ENCODE measurements around the gene CAMKK1. TPM values are rescaled to one million over a fixed set of nuclear protein-coding genes. Genes with fewer than 3 reads are reported as not detected.

The CAMKK1 gene
- total and polyA plus RNA-seq, 9 of the 15 experiments (the other 6 are each of a cell fraction or from before 2014, with no cell fraction given): 0.34 to 7.5 (median 4.9) TPM

DNA sequence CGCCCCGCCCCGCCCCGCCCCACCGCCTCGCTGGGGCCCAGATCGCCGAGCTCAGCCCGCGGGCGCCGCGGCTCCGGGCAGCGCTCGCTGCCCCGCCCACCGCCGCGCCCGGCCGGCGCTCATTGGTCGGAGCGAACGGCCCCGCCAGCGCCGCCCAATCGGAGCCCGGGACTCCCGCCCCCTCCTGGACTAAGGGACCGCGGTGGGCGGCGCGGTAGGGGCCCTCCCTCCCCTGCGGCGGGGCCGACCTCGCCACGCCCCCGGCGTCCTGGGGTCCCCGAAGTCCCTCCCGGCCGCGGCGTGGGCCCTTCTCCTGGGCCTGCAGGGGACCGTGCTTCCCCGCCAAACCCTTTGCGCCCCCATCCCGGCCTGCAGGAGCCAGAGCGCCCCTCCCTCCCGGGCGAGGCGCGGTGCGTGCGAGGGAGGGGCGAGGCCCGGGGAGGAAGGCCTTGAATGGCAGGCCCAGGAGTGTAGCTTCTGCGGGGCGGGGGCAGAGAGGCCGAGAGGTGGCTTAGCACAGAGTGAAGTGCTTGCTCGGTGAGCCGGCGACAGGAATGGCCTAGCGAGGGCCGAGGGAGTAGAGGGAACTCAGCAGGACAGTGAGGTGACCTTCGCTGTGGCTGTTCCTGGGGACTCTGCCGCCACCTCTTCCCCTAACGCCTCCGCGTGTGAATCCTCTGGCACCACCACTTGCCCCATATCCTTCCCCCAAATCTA lies at the start of gene CAMKK1 (continued):
- TF ChIP-seq, protein P1, sequence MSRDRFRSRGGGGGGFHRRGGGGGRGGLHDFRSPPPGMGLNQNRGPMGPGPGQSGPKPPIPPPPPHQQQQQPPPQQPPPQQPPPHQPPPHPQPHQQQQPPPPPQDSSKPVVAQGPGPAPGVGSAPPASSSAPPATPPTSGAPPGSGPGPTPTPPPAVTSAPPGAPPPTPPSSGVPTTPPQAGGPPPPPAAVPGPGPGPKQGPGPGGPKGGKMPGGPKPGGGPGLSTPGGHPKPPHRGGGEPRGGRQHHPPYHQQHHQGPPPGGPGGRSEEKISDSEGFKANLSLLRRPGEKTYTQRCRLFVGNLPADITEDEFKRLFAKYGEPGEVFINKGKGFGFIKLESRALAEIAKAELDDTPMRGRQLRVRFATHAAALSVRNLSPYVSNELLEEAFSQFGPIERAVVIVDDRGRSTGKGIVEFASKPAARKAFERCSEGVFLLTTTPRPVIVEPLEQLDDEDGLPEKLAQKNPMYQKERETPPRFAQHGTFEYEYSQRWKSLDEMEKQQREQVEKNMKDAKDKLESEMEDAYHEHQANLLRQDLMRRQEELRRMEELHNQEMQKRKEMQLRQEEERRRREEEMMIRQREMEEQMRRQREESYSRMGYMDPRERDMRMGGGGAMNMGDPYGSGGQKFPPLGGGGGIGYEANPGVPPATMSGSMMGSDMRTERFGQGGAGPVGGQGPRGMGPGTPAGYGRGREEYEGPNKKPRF (IDR thresholded peaks at IDR 0.05; ENCODE audit: low read depth, low read length): no peak
- TF ChIP-seq NR4A1 (CRISPR knock-in tag; IDR thresholded peaks at IDR 0.05) (no peak), NR4A1 (tag; IDR thresholded peaks at IDR 0.05) (no peak), FOXA1 (IDR thresholded peaks at IDR 0.05; ENCODE audit: borderline replicate concordance) (no peak), HMGN3 (IDR thresholded peaks at IDR 0.05; ENCODE audit: borderline replicate concordance, extremely low read depth, insufficient read length, low read depth, low read length) (peak; percentile 63), ARHGAP35 (IDR thresholded peaks at IDR 0.05; ENCODE audit: partially characterized antibody) (no peak), ZNF121 (CRISPR knock-in tag; conservative IDR thresholded peaks at IDR 0.05) (no peak), HLTF (IDR thresholded peaks at IDR 0.05) (no peak), SRF (CRISPR knock-in tag; IDR thresholded peaks at IDR 0.05) (peak in 1 of 2 experiments; percentile 69; a peak in 2 of 4 replicates), ELF4 (CRISPR knock-in tag; IDR thresholded peaks at IDR 0.05) (no peak), HNRNPK (IDR thresholded peaks at IDR 0.05; ENCODE audit: low read depth, low read length, poor library complexity, severe bottlenecking) (no peak), SUPT5H (IDR thresholded peaks at IDR 0.05) (peak; percentile 72), CBX8 (IDR thresholded peaks at IDR 0.05; ENCODE audit: borderline replicate concordance, extremely low read depth, low read depth, low read length, poor library complexity, severe bottlenecking) (no peak), BACH1 (tag; IDR thresholded peaks at IDR 0.05) (no peak), HCFC1 (IDR thresholded peaks at IDR 0.05; ENCODE audit: low read depth, low read length) (0 out of 2 replicates have a peak, but pooled peaks have one; percentile 6), BMI1 (IDR thresholded peaks at IDR 0.05; ENCODE audit: low read length) (no peak), RAD51 (IDR thresholded peaks at IDR 0.05; ENCODE audit: borderline replicate concordance, low read depth) (no peak), PCBP2 (IDR thresholded peaks at IDR 0.05; ENCODE audit: low read depth, low read length, poor library complexity, severe bottlenecking) (no peak), NR2C2 (CRISPR knock-in tag; IDR thresholded peaks at IDR 0.05) (no peak), NR2C2 (tag; IDR thresholded peaks at IDR 0.05) (peak; percentile 19; the same call in 1 of the 2 replicates)
- TF ChIP-seq, protein P2, sequence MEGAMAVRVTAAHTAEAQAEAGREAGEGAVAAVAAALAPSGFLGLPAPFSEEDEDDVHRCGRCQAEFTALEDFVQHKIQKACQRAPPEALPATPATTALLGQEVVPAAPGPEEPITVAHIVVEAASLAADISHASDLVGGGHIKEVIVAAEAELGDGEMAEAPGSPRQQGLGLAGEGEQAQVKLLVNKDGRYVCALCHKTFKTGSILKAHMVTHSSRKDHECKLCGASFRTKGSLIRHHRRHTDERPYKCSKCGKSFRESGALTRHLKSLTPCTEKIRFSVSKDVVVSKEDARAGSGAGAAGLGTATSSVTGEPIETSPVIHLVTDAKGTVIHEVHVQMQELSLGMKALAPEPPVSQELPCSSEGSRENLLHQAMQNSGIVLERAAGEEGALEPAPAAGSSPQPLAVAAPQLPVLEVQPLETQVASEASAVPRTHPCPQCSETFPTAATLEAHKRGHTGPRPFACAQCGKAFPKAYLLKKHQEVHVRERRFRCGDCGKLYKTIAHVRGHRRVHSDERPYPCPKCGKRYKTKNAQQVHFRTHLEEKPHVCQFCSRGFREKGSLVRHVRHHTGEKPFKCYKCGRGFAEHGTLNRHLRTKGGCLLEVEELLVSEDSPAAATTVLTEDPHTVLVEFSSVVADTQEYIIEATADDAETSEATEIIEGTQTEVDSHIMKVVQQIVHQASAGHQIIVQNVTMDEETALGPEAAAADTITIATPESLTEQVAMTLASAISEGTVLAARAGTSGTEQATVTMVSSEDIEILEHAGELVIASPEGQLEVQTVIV (CRISPR knock-in tag; IDR thresholded peaks at IDR 0.05; ENCODE audit: borderline replicate concordance): peak; percentile 38; the same call in 1 of the 2 replicates
- TF ChIP-seq, protein P3, sequence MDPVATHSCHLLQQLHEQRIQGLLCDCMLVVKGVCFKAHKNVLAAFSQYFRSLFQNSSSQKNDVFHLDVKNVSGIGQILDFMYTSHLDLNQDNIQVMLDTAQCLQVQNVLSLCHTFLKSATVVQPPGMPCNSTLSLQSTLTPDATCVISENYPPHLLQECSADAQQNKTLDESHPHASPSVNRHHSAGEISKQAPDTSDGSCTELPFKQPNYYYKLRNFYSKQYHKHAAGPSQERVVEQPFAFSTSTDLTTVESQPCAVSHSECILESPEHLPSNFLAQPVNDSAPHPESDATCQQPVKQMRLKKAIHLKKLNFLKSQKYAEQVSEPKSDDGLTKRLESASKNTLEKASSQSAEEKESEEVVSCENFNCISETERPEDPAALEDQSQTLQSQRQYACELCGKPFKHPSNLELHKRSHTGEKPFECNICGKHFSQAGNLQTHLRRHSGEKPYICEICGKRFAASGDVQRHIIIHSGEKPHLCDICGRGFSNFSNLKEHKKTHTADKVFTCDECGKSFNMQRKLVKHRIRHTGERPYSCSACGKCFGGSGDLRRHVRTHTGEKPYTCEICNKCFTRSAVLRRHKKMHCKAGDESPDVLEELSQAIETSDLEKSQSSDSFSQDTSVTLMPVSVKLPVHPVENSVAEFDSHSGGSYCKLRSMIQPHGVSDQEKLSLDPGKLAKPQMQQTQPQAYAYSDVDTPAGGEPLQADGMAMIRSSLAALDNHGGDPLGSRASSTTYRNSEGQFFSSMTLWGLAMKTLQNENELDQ (CRISPR knock-in tag; IDR thresholded peaks at IDR 0.05; ENCODE audit: borderline replicate concordance): no peak
